Endodermal cell (in vitro differentiated cells): Measurements from ENCODE around the gene PCOLCE2. TPM values are rescaled to one million over a fixed set of nuclear protein-coding genes. Genes with fewer than 3 reads are reported as not detected.

Experiments
- DNase-seq: peaks from one replicate; pipeline ENCODE4 v3.0.0-alpha.2; 2017
- H3K27ac ChIP-seq: 2 replicates; pipeline ENCODE4 v1.5.1; 2013; ENCODE audit warnings: mild to moderate bottlenecking, low read depth, low read length, moderate library complexity
- H3K27me3 ChIP-seq: 2 replicates; pipeline ENCODE4 v1.6.1; 2013; ENCODE audit warnings: mild to moderate bottlenecking, low read length, moderate library complexity; ENCODE audit not compliant: insufficient read depth, control insufficient read depth, poor library complexity, severe bottlenecking
- H3K36me3 ChIP-seq: 2 replicates; pipeline ENCODE4 v1.7.0; 2013; ENCODE audit warnings: mild to moderate bottlenecking, low read length, moderate library complexity; ENCODE audit not compliant: control insufficient read depth, insufficient read depth
- H3K4me1 ChIP-seq: one replicate; pipeline ENCODE4 v1.7.0; 2013; ENCODE audit warnings: low read length; ENCODE audit not compliant: control insufficient read depth, insufficient read depth
- H3K4me3 ChIP-seq: 2 replicates; pipeline ENCODE4 v1.5.1; 2013; ENCODE audit warnings: mild to moderate bottlenecking, low read length, moderate library complexity
- H3K9ac ChIP-seq: 2 replicates; pipeline ENCODE4 v1.6.1; 2013; ENCODE audit warnings: mild to moderate bottlenecking, low read length, moderate library complexity; ENCODE audit not compliant: poor library complexity, severe bottlenecking; ENCODE audit errors: extremely low read depth
- H3K9me3 ChIP-seq: 2 replicates; pipeline ENCODE4 v1.6.1; 2013; ENCODE audit warnings: mild to moderate bottlenecking, low read length, moderate library complexity; ENCODE audit not compliant: control insufficient read depth
- H3K27ac Mint-ChIP-seq: 2 replicates; pipeline ENCODE4 v1.8.0; 2020; ENCODE audit warnings: mixed read lengths
- H3K27me3 Mint-ChIP-seq: 2 replicates; pipeline ENCODE4 v1.8.0; 2021; ENCODE audit warnings: mild to moderate bottlenecking, mixed read lengths; ENCODE audit not compliant: insufficient read depth
- H3K36me3 Mint-ChIP-seq: 2 replicates; pipeline ENCODE4 v1.8.0; 2020; ENCODE audit warnings: low read depth, mixed read lengths
- H3K4me1 Mint-ChIP-seq: 2 replicates; pipeline ENCODE4 v1.8.0; 2020; ENCODE audit warnings: mixed read lengths
- H3K4me3 Mint-ChIP-seq: 2 replicates; pipeline ENCODE4 v1.8.0; 2020; ENCODE audit warnings: mild to moderate bottlenecking, moderate library complexity, mixed read lengths
- H3K9me3 Mint-ChIP-seq: 2 replicates; pipeline ENCODE4 v1.8.0; 2020; ENCODE audit warnings: mild to moderate bottlenecking, mixed read lengths
- CTCF ChIP-seq: fragments of 200-600 bp; sonication (generic); conservative IDR thresholded peaks from 2 replicates; pipeline ENCODE4 v1.5.0; 2021; ENCODE audit warnings: antibody characterized with exemption, mild to moderate bottlenecking
- total RNA-seq, 2 donors: library from RNA; stranded (reverse); fragmentation: NEBNext Ultra II Directional in 1 of 2; extraction: Animal tissue kit (Norgen Biotek cat#: 25700) in 1 of 2; gene quantifications; 2 replicates in 1 of 2; 3 replicates in 1 of 2; pipeline ENCODE4 v1.2.1, GENCODE V29; 2021

The PCOLCE2 gene
- total RNA-seq, 2 donors from 2014 or later, result 17.0 to 18.0 TPM

DNA sequence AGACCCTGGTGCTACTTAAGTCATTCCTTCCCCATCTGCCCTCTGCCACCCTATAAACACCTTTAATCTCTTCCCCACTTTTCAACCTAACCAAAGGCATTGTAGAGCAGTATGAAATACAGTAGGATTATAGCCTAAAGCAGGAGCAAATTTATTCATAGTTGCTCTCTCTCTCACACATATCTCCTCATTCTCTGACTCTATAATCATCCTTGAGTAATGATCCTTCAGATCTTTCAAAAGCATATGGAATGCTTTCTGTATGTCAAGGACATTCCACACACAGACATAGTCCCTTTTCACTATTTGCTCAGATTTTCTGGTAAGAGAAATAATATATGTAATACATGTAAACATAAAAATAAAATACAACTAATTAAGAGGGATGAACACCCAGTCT is 111.0 kb downstream of the PCOLCE2 start:
- H3K36me3 Mint-ChIP-seq, result no peaks in the 10 kb centered on the region
- no peaks in the 10 kb centered on the region for H3K9me3 Mint-ChIP-seq
- Histone ChIP-seq H3K4me3 (no peak overlapping the region), H3K4me1 (no peaks in the 10 kb centered on the region), H3K27ac (no peak overlapping the region), H3K27me3 (no peaks in the 10 kb centered on the region), H3K9me3 (no peaks in the 10 kb centered on the region), H3K36me3 (peaks cover 3% of the 10 kb centered on the region), H3K9ac (no peak overlapping the region)
- no peak for TF ChIP-seq CTCF
- H3K27ac Mint-ChIP-seq, result no peak overlapping the region
- H3K4me3 Mint-ChIP-seq, result no peak overlapping the region
- H3K4me1 Mint-ChIP-seq, result peaks cover 2% of the 10 kb centered on the region
- H3K27me3 Mint-ChIP-seq, result no peaks in the 10 kb centered on the region
- DNase-seq, result peak; percentile 47

DNA sequence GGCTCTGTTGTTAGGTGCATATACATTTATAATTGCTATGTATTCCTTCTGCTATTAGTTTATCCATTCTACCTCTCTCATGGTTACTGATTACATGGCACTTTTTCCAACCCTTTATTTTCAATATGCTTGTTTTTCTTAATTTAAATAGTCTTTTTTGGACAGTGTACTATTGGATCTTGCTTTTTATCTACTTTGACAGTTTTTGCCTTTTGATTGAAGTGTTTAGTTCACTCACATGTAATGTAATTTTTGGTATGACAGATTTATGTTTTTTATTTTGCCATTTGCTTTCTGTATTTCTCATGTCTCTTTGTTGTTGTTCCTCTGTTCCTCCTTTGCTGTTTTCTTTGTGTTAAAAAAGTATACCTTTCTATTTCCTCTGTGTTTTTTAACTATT is 120.5 kb downstream of the PCOLCE2 start:
- Mint-ChIP-seq H3K9me3 (peaks cover 6% of the 10 kb centered on the region), H3K4me3 (no peak overlapping the region), H3K27me3 (no peaks in the 10 kb centered on the region), H3K27ac (no peak overlapping the region), H3K36me3 (peaks cover 33% of the 10 kb centered on the region), H3K4me1 (no peaks in the 10 kb centered on the region)
- DNase-seq, result no peak
- TF ChIP-seq CTCF, result no peak
- Histone ChIP-seq H3K4me1 (no peaks in the 10 kb centered on the region), H3K9me3 (peaks cover 5% of the 10 kb centered on the region), H3K27ac (no peak overlapping the region), H3K36me3 (peaks cover 18% of the 10 kb centered on the region), H3K27me3 (no peaks in the 10 kb centered on the region), H3K4me3 (no peak overlapping the region), H3K9ac (no peak overlapping the region)

Other genes starting within 250 kb of the PCOLCE2 start
- 10 to 100 TPM; 18.2 to 18.9 TPM for gene TRPC1, start 165.0 kb downstream of the PCOLCE2 start, total RNA-seq
- gene PAQR9, start 74.6 kb upstream of the PCOLCE2 start, total RNA-seq, result 10 to 100 TPM in 1 of 2 donors, 1 to 10 TPM in 1; 4.2 to 11.1 TPM
- 100 to 1,000 TPM; 139 to 160 TPM for gene U2SURP, start 112.5 kb upstream of the PCOLCE2 start, total RNA-seq
- 1 to 10 TPM; 3.4 to 7.2 TPM for gene CHST2, start 230.7 kb upstream of the PCOLCE2 start, total RNA-seq